DOHH2 (cell line): ENCODE data around the gene CD3E.

Experiments
- CTCF ChIP-seq: fragments of 200-600 bp; sonication (generic); IDR thresholded peaks from one replicate; pipeline ENCODE4 v1.5.1; 2014; ENCODE audit warnings: antibody characterized with exemption, mild to moderate bottlenecking, low read depth, low read length; ENCODE audit not compliant: poor library complexity, severe bottlenecking
- EZH2phosphoT487 ChIP-seq: fragments of 200-600 bp; sonication (generic); IDR thresholded peaks from 2 replicates; pipeline ENCODE4 v1.6.1; 2017; ENCODE audit warnings: borderline replicate concordance, mild to moderate bottlenecking, antibody characterized with exemption, low read length, moderate library complexity, mixed read lengths

- TF ChIP-seq CTCF = no peak
- no peak for TF ChIP-seq EZH2phosphoT487
These were observed at the start of gene CD3E for GRCh38 chr11:118304568-118305248.
